Liver (tissue), 9 donors: ENCODE results near the gene ERBB4. TPM values are rescaled to one million over a fixed set of nuclear protein-coding genes. Genes with fewer than 3 reads are reported as not detected.

Experiments used
- DNase-seq: peaks from one replicate; pipeline ENCODE4 v3.0.0-alpha.2; 2017; ENCODE audit warnings: low spot score
- H3K27ac ChIP-seq, 2 donors: one replicate each; pipeline ENCODE4 v1.7.0; 2013; ENCODE audit warnings: inconsistent platforms in 2 of 2, low read length in 2 of 2, control low read depth in 1 of 2, low read depth in 1 of 2, mild to moderate bottlenecking in 1 of 2
- H3K27me3 ChIP-seq, 4 donors: one replicate each; pipeline versions ENCODE4 v1.6.1 to v1.7.0; 2013; ENCODE audit warnings: low read length in 3 of 4, inconsistent platforms in 1 of 4, mild to moderate bottlenecking in 1 of 4, moderate library complexity in 1 of 4; ENCODE audit not compliant: control insufficient read depth in 4 of 4, insufficient read depth in 4 of 4
- H3K36me3 ChIP-seq, 4 donors: one replicate each; pipeline versions ENCODE4 v1.6.1 to v1.7.0; 2013; ENCODE audit warnings: low read length in 3 of 4, mild to moderate bottlenecking in 3 of 4, low read depth in 1 of 4, moderate library complexity in 1 of 4; ENCODE audit not compliant: control insufficient read depth in 4 of 4, insufficient read depth in 3 of 4
- H3K4me1 ChIP-seq, 4 donors: one replicate each; pipeline versions ENCODE4 v1.6.1 to v1.7.0; 2013; ENCODE audit warnings: low read length in 3 of 4, mild to moderate bottlenecking in 3 of 4, moderate library complexity in 1 of 4; ENCODE audit not compliant: control insufficient read depth in 4 of 4, insufficient read depth in 4 of 4
- H3K4me3 ChIP-seq, 3 donors: one replicate each; pipeline versions ENCODE4 v1.6.1 to v1.7.0; 2013; ENCODE audit warnings: low read length in 3 of 3, control low read depth in 1 of 3, low read depth in 1 of 3, mild to moderate bottlenecking in 1 of 3
- H3K9ac ChIP-seq, 2 donors: one replicate each; pipeline ENCODE4 v1.7.0; 2013; ENCODE audit warnings: low read length in 2 of 2, mild to moderate bottlenecking in 2 of 2, moderate library complexity in 2 of 2, control low read depth in 1 of 2, low read depth in 1 of 2
- H3K9me3 ChIP-seq, 4 donors: one replicate each; pipeline versions ENCODE4 v1.6.1 to v1.7.0; 2013; ENCODE audit warnings: low read length in 3 of 4; ENCODE audit not compliant: control insufficient read depth in 4 of 4
- ATF3 ChIP-seq: IDR thresholded peaks from 2 replicates; pipeline ENCODE4 v1.6.1; 2016; ENCODE audit warnings: antibody characterized with exemption
- CTCF ChIP-seq: fragments of 150-350 bp; IDR thresholded peaks from 2 replicates; pipeline ENCODE4 v1.5.1; 2017; ENCODE audit warnings: improper control_type of control experiment, low read depth, low read length; ENCODE audit not compliant: missing input control
- EGR1 ChIP-seq, 2 donors: IDR thresholded peaks; 2 replicates each; pipeline ENCODE4 v1.6.1; 2016 to 2018; ENCODE audit warnings: antibody characterized with exemption in 2 of 2, low read depth in 2 of 2
- FOXA1 ChIP-seq: IDR thresholded peaks from 2 replicates; pipeline ENCODE4 v1.6.1; 2016; ENCODE audit warnings: antibody characterized with exemption
- FOXA2 ChIP-seq: IDR thresholded peaks from 2 replicates; pipeline ENCODE4 v1.6.1; 2016; ENCODE audit warnings: antibody characterized with exemption
- GABPA ChIP-seq, 2 donors: IDR thresholded peaks in 1 of 2; conservative IDR thresholded peaks in 1 of 2; 2 replicates each; pipeline ENCODE4 v1.6.1; 2016; ENCODE audit warnings: antibody characterized with exemption in 2 of 2, mild to moderate bottlenecking in 1 of 2, moderate library complexity in 1 of 2
- HNF4A ChIP-seq, 2 donors: conservative IDR thresholded peaks; 2 replicates each; pipeline ENCODE4 v1.6.1; 2016; ENCODE audit warnings: antibody characterized with exemption in 2 of 2, mild to moderate bottlenecking in 2 of 2
- HNF4G ChIP-seq: IDR thresholded peaks from 2 replicates; pipeline ENCODE4 v1.6.1; 2016; ENCODE audit warnings: antibody characterized with exemption
- JUND ChIP-seq, 2 donors: IDR thresholded peaks; 2 replicates each; pipeline ENCODE4 v1.6.1; 2016; ENCODE audit warnings: antibody characterized with exemption in 2 of 2
- MAX ChIP-seq: IDR thresholded peaks from 2 replicates; pipeline ENCODE4 v1.6.1; 2016; ENCODE audit warnings: antibody characterized with exemption
- NR2F2 ChIP-seq: IDR thresholded peaks from 2 replicates; pipeline ENCODE4 v1.6.1; 2016; ENCODE audit warnings: antibody characterized with exemption
- RAD21 ChIP-seq, 2 donors: IDR thresholded peaks; 2 replicates each; pipeline ENCODE4 v1.6.1; 2016; ENCODE audit warnings: antibody characterized with exemption in 2 of 2, mild to moderate bottlenecking in 2 of 2
- REST ChIP-seq: IDR thresholded peaks from 2 replicates; pipeline ENCODE4 v1.6.1; 2016; ENCODE audit warnings: antibody characterized with exemption, mild to moderate bottlenecking
- RXRA ChIP-seq, 2 donors: IDR thresholded peaks; 2 replicates each; pipeline ENCODE4 v1.6.1; 2017 to 2018; ENCODE audit warnings: antibody characterized with exemption in 2 of 2, mild to moderate bottlenecking in 1 of 2
- SP1 ChIP-seq: IDR thresholded peaks from 2 replicates; pipeline ENCODE4 v1.6.1; 2018; ENCODE audit warnings: antibody characterized with exemption, mild to moderate bottlenecking
- TAF1 ChIP-seq: conservative IDR thresholded peaks from 2 replicates; pipeline ENCODE4 v1.6.1; 2016; ENCODE audit warnings: antibody characterized with exemption, mild to moderate bottlenecking
- YY1 ChIP-seq: IDR thresholded peaks from 2 replicates; pipeline ENCODE4 v1.6.1; 2016; ENCODE audit warnings: antibody characterized with exemption, mild to moderate bottlenecking
- ZBTB33 ChIP-seq: IDR thresholded peaks from 2 replicates; pipeline ENCODE4 v1.6.1; 2016; ENCODE audit warnings: antibody characterized with exemption
- WGBS: extraction: QIAGEN DNeasy Blood & Tissue Kit; methylation state at CpG from one replicate; pipeline ENCODE4 v1.1.7; 2013; 5-methylcytosine and 5-hydroxymethylcytosine counted together
- polyA plus RNA-seq, 2 donors: library from polyadenylated mRNA; stranded (reverse) in 1 of 2; unstranded in 1 of 2; fragments of 200-250 nt in 1 of 2; fragments of >200 nt in 1 of 2; fragmentation: Nextera tagmentation in 1 of 2; extraction: Ambion mirVana in 1 of 2; gene quantifications; one replicate each; pipeline versions ENCODE4 v1.2.1 to v1.2.3, GENCODE V29; 2013 to 2015
- total RNA-seq, 2 donors: library from RNA; depleted of rRNA; stranded (reverse); fragments of >200 nt; gene quantifications; one replicate each; pipeline ENCODE4 v1.2.3, GENCODE V29; 2014
- donor health status: healthy.
- donor health status: healthy.
- donor health status: healthy.
- donor health status: healthy.
- donor health status: healthy.

Gene ERBB4
- total and polyA plus RNA-seq, 4 donors: 0.03 to 0.42 TPM; not detected in 2

- WGBS: 20% methylated on average over 1 of the region's 1 CpG
These were observed 778.5 kb downstream of the ERBB4 start for GRCh38 chr2:211760103-211760502.

GRCh38 chr2:211756266-211756665 lies 782.3 kb downstream of the ERBB4 start:
- WGBS: 88% methylated on average over 2 of the region's 2 CpGs
- H3K4me1 ChIP-seq: no peaks in the 10 kb centered on the region
- H3K9ac ChIP-seq: no peak overlapping the region
- H3K27me3 ChIP-seq: peaks cover 0 to 6% (median 2%) of the 10 kb centered on the region in 4 donors
- H3K36me3 ChIP-seq: no peaks in the 10 kb centered on the region
- no peak for DNase-seq
- TF ChIP-seq TAF1: no peak
- TF ChIP-seq FOXA2: no peak
- TF ChIP-seq HNF4G: no peak
- TF ChIP-seq CTCF: no peak
- no peak for TF ChIP-seq HNF4A (conservative IDR thresholded peaks at IDR 0.05)
- TF ChIP-seq RXRA (IDR thresholded peaks at IDR 0.05): no peak
- no peak for TF ChIP-seq SP1
- TF ChIP-seq EGR1 (IDR thresholded peaks at IDR 0.05; ENCODE audit: low read depth in 2 of 2): no peak
- TF ChIP-seq MAX: no peak
- TF ChIP-seq JUND (IDR thresholded peaks at IDR 0.05): no peak
- no peak for TF ChIP-seq RAD21 (IDR thresholded peaks at IDR 0.05)
- no peak for TF ChIP-seq YY1
- no peak for TF ChIP-seq FOXA1
- TF ChIP-seq GABPA (IDR thresholded peaks at IDR 0.05 in 1 of 2, conservative IDR thresholded peaks at IDR 0.05 in 1 of 2): no peak
- H3K27ac ChIP-seq: no peak overlapping the region
- no peak overlapping the region for H3K4me3 ChIP-seq
- no peaks in the 10 kb centered on the region for H3K9me3 ChIP-seq

More at GRCh38 chr2:211760103-211760502, 778.5 kb downstream of the ERBB4 start:
- Histone ChIP-seq H3K9ac (no peak overlapping the region), H3K4me3 (no peak overlapping the region), H3K4me1 (no peaks in the 10 kb centered on the region), H3K27ac (no peak overlapping the region), H3K36me3 (no peaks in the 10 kb centered on the region), H3K9me3 (no peaks in the 10 kb centered on the region), H3K27me3 (peaks cover 0 to 6% (median 3%) of the 10 kb centered on the region in 4 donors)
- no peak for DNase-seq
- no peak for TF ChIP-seq EGR1 (IDR thresholded peaks at IDR 0.05; ENCODE audit: low read depth in 2 of 2)
- TF ChIP-seq RAD21 (IDR thresholded peaks at IDR 0.05): no peak

GRCh38 chr2:211755187-211755586 lies 783.4 kb downstream of the ERBB4 start:
- Histone ChIP-seq H3K9me3 (no peaks in the 10 kb centered on the region), H3K36me3 (no peaks in the 10 kb centered on the region), H3K27ac (no peak overlapping the region), H3K27me3 (peaks cover 0 to 7% (median 3%) of the 10 kb centered on the region in 4 donors), H3K9ac (no peak overlapping the region), H3K4me1 (no peaks in the 10 kb centered on the region), H3K4me3 (no peak overlapping the region)
- 88% methylated on average over 8 of the region's 8 CpGs for WGBS
- DNase-seq: no peak
- no peak for TF ChIP-seq RXRA (IDR thresholded peaks at IDR 0.05)
- TF ChIP-seq REST: no peak
- TF ChIP-seq NR2F2: no peak
- no peak for TF ChIP-seq HNF4A (conservative IDR thresholded peaks at IDR 0.05)
- TF ChIP-seq CTCF: no peak
- TF ChIP-seq ZBTB33: no peak
- TF ChIP-seq RAD21 (IDR thresholded peaks at IDR 0.05): no peak
- no peak for TF ChIP-seq SP1
- no peak for TF ChIP-seq HNF4G
- TF ChIP-seq EGR1 (IDR thresholded peaks at IDR 0.05; ENCODE audit: low read depth in 2 of 2): no peak
- TF ChIP-seq TAF1: no peak
- no peak for TF ChIP-seq YY1
- TF ChIP-seq ATF3: no peak
